ENCODE measurements around the gene DMD.

DMD gene

DNA sequence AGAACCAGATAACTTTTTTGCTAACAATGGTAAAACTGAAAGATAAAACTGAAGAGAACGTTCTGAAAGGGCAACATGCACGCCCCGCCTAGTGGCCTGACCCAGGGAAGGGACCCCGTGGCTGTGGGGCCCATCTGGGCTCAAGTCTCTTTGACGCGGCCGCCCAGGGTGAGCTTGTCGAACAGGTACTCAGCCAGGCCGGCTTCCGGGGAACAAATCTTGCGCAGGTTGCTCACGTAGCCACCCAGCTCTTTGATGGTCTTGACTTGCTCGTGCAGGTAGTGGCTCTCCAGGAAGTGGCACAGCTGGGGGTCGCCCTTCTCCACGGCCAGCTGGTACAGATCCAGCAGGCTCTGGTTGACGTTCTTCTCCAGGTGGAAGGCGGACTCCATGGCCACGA lies 2140.1 kb downstream of the DMD start:
- TF ChIP-seq, protein P1, sequence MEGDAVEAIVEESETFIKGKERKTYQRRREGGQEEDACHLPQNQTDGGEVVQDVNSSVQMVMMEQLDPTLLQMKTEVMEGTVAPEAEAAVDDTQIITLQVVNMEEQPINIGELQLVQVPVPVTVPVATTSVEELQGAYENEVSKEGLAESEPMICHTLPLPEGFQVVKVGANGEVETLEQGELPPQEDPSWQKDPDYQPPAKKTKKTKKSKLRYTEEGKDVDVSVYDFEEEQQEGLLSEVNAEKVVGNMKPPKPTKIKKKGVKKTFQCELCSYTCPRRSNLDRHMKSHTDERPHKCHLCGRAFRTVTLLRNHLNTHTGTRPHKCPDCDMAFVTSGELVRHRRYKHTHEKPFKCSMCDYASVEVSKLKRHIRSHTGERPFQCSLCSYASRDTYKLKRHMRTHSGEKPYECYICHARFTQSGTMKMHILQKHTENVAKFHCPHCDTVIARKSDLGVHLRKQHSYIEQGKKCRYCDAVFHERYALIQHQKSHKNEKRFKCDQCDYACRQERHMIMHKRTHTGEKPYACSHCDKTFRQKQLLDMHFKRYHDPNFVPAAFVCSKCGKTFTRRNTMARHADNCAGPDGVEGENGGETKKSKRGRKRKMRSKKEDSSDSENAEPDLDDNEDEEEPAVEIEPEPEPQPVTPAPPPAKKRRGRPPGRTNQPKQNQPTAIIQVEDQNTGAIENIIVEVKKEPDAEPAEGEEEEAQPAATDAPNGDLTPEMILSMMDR (IDR thresholded peaks at IDR 0.05): no peak
- Histone ChIP-seq H3K4me3 (no peak overlapping the region), H3K27ac (no peak overlapping the region)
- DNase-seq (ENCODE audit: low spot score): no peak

DNA sequence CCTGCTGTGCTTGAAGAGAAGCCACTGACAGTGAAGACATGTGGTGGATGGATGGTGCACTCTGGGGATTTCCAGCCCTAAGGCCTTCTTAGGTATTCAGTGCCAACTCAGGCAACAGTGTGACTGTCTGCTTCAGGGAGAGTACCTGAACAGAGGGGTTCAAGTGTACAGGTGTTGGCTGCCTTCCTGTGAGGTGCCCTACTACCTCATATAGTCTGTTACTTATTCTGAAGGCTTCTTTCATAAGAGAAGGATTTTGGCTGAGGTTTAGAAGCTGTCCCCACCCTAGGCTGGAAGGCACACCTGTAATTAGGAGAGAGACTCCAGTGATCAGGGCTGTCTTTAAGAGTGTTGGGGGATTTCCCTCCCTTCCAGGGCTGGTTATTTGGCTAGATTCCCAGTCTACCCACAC lies 2141.3 kb downstream of the DMD start:
- no peak overlapping the region for H3K4me3 ChIP-seq
- no peak for DNase-seq (ENCODE audit: low spot score)
- H3K27ac ChIP-seq: no peak overlapping the region
- TF ChIP-seq, protein P1 (IDR thresholded peaks at IDR 0.05): no peak
